GM12878 (cell line): Measurements from ENCODE around the gene WWC2. TPM values are rescaled to one million over a fixed set of nuclear protein-coding genes. Genes with fewer than 3 reads are reported as not detected.

Source experiments
- ATAC-seq: fragments of 200-7000 bp; cut with Tn5 transposase; 3 replicates; pipeline ENCODE4 v1.9.1; 2020; ENCODE audit warnings: mild to moderate bottlenecking, moderate library complexity
- BruUV-seq: library from RNA; stranded (reverse); fragments of 400-500 nt; replicated peaks from 2 replicates; lab custom pipeline; 2021; lab: Mats Ljungman, UMichigan
- CTCF ChIA-PET: fragments of 300-600 bp; sonication (Branson Sonifier 250); formaldehyde crosslinking; extraction: SDS; loops from one replicate; lab custom pipeline; 2021; ENCODE audit warnings: inconsistent platforms; lab: Yijun Ruan, JAX
- POLR2A ChIA-PET: fragments of 350-600 bp; formaldehyde crosslinking; extraction: SDS; loops from one replicate; lab custom pipeline; 2021; ENCODE audit warnings: inconsistent platforms; lab: Charles Lee
- RAD21 ChIA-PET: fragments of 300-600 bp; sonication (Branson Sonifier 250); formaldehyde crosslinking; loops from one replicate; lab custom pipeline; 2023; ENCODE audit warnings: antibody characterized with exemption; ENCODE audit not compliant: unreplicated experiment; lab: Charles Lee
- SMC1A ChIA-PET: fragments of 300-600 bp; sonication (Branson Sonifier 250); formaldehyde crosslinking; loops from one replicate; lab custom pipeline; 2023; ENCODE audit not compliant: unreplicated experiment, uncharacterized antibody; lab: Charles Lee
- DNase-seq: peaks from one replicate; pipeline ENCODE4 v3.0.0-alpha.2; 2011; ENCODE audit warnings: low read depth, low spot score
- FAIRE-seq: peaks from 3 replicates; lab custom pipeline; 2011; peaks lifted over from hg19 to GRCh38; lab: Jason Lieb, UNC
- H2AFZ ChIP-seq: 2 replicates; pipeline ENCODE4 v1.6.0; 2011; ENCODE audit warnings: low read depth, low read length, control low read depth; ENCODE audit not compliant: control insufficient read depth
- H3K27ac ChIP-seq: 2 replicates; pipeline ENCODE4 v1.5.1; 2011; ENCODE audit warnings: control low read depth; ENCODE audit not compliant: control insufficient read depth, insufficient read depth
- H3K27me3 ChIP-seq, 2 experiments: replicated peaks in 1 of 2; 2 replicates each; pipeline versions ENCODE4 v1.6.0 to v1.6.1; 2011; ENCODE audit warnings: low read length in 1 of 2; ENCODE audit not compliant: control insufficient read depth in 2 of 2, insufficient read depth in 2 of 2
- H3K36me3 ChIP-seq, 2 experiments: 2 replicates each; pipeline ENCODE4 v1.5.1; 2011; ENCODE audit warnings: low read length in 1 of 2; ENCODE audit not compliant: control insufficient read depth in 2 of 2, insufficient read depth in 2 of 2
- H3K4me1 ChIP-seq: 2 replicates; pipeline ENCODE4 v1.6.1; 2011; ENCODE audit warnings: mild to moderate bottlenecking, low read length, moderate library complexity, mixed read lengths; ENCODE audit not compliant: control insufficient read depth, insufficient read depth
- H3K4me2 ChIP-seq: 2 replicates; pipeline ENCODE4 v1.6.0; 2011; ENCODE audit warnings: control low read depth; ENCODE audit not compliant: control insufficient read depth, insufficient read depth
- H3K4me3 ChIP-seq: fragments of 200-600 bp; sonication (generic); 2 replicates; pipeline ENCODE4 v1.5.1; 2016
- H3K79me2 ChIP-seq: 2 replicates; pipeline ENCODE4 v1.6.0; 2011; ENCODE audit warnings: low read length; ENCODE audit not compliant: control insufficient read depth, insufficient read depth
- H3K9ac ChIP-seq: 2 replicates; pipeline ENCODE4 v1.8.0; 2011; ENCODE audit warnings: low read length, control low read depth, mixed read lengths; ENCODE audit not compliant: control insufficient read depth, insufficient read depth
- H3K9me3 ChIP-seq: replicated peaks from 3 replicates; pipeline ENCODE4 v1.5.1; 2011; ENCODE audit warnings: mild to moderate bottlenecking, low read length; ENCODE audit not compliant: control insufficient read depth, insufficient read depth
- H4K20me1 ChIP-seq: 2 replicates; pipeline ENCODE4 v1.6.0; 2011; ENCODE audit not compliant: control insufficient read depth, insufficient read depth
- ATF7 ChIP-seq: fragments of 450-650 bp; IDR thresholded peaks from 2 replicates; pipeline ENCODE4 v1.6.1; 2016; ENCODE audit warnings: low read depth, mild to moderate bottlenecking
- BCL11A ChIP-seq: IDR thresholded peaks from 2 replicates; pipeline ENCODE4 v1.6.1; 2011; ENCODE audit warnings: low read depth, low read length
- CREM ChIP-seq: IDR thresholded peaks from 2 replicates; pipeline ENCODE4 v1.6.1; 2014; ENCODE audit warnings: antibody characterized with exemption, low read depth
- ETV6 ChIP-seq, 2 experiments: fragments of 450-650 bp in 1 of 2; IDR thresholded peaks in 1 of 2; conservative IDR thresholded peaks in 1 of 2; 2 replicates each; pipeline ENCODE4 v1.6.1; 2014; ENCODE audit warnings: antibody characterized with exemption in 1 of 2, borderline replicate concordance in 1 of 2, low read depth in 1 of 2, mild to moderate bottlenecking in 1 of 2, moderate library complexity in 1 of 2
- FOXK2 ChIP-seq: fragments of 450-650 bp; IDR thresholded peaks from 2 replicates; pipeline ENCODE4 v1.6.1; 2017; ENCODE audit warnings: mild to moderate bottlenecking, moderate library complexity
- GABPA ChIP-seq: IDR thresholded peaks from 2 replicates; pipeline ENCODE4 v1.6.1; 2014; ENCODE audit warnings: antibody characterized with exemption, low read depth, mild to moderate bottlenecking, inconsistent platforms
- HDAC6 ChIP-seq: fragments of 200-600 bp; sonication (generic); IDR thresholded peaks from one replicate; pipeline ENCODE4 v1.8.0; 2017; ENCODE audit warnings: antibody characterized with exemption; ENCODE audit not compliant: unreplicated experiment
- MYB ChIP-seq: fragments of 150-350 bp; IDR thresholded peaks from 2 replicates; pipeline ENCODE4 v1.6.1; 2014; ENCODE audit warnings: mild to moderate bottlenecking, low read depth, low read length, borderline replicate concordance
- PAX8 ChIP-seq: fragments of 450-650 bp; IDR thresholded peaks from 2 replicates; pipeline ENCODE4 v1.6.1; 2017; ENCODE audit warnings: mild to moderate bottlenecking, moderate library complexity
- POU2F2 ChIP-seq: IDR thresholded peaks from 3 replicates; pipeline ENCODE4 v1.6.1; 2011; ENCODE audit warnings: low read depth, mild to moderate bottlenecking, low read length, borderline replicate concordance
- SMAD5 ChIP-seq: IDR thresholded peaks from 2 replicates; pipeline ENCODE4 v1.6.1; 2016; ENCODE audit warnings: antibody characterized with exemption, low read depth
- SMC3 ChIP-seq: IDR thresholded peaks from 2 replicates; pipeline ENCODE4 v1.6.1; 2011; ENCODE audit warnings: low read length, improper control_type of control experiment, borderline replicate concordance
- SP1 ChIP-seq: IDR thresholded peaks from one replicate; pipeline ENCODE4 v1.6.1; 2011; ENCODE audit warnings: low read depth, low read length
- SREBF1 ChIP-seq: IDR thresholded peaks from 2 replicates; pipeline ENCODE4 v1.6.1; 2012; ENCODE audit warnings: mild to moderate bottlenecking, low read length
- STAT3 ChIP-seq: IDR thresholded peaks from 2 replicates; pipeline ENCODE4 v1.6.1; 2011; ENCODE audit warnings: low read depth, low read length, improper control_type of control experiment
- TAF1 ChIP-seq: IDR thresholded peaks from 2 replicates; pipeline ENCODE4 v1.6.1; 2011; ENCODE audit warnings: mild to moderate bottlenecking, low read depth, low read length, borderline replicate concordance
- TBL1XR1 ChIP-seq: IDR thresholded peaks from 2 replicates; pipeline ENCODE4 v1.6.1; 2012; ENCODE audit warnings: low read depth, low read length, improper control_type of control experiment
- WRNIP1 ChIP-seq: IDR thresholded peaks from 2 replicates; pipeline ENCODE4 v1.6.1; 2011; ENCODE audit warnings: low read depth, low read length, improper control_type of control experiment, borderline replicate concordance
- ZBED1 ChIP-seq: IDR thresholded peaks from 2 replicates; pipeline ENCODE4 v1.6.1; 2016; ENCODE audit warnings: borderline replicate concordance
- WGBS: methylation state at CpG from one replicate; pipeline ENCODE4 v1.1.6; 2016; ENCODE audit warnings: low lambda C conversion rate; ENCODE audit not compliant: insufficient replicate concordance, insufficient coverage; ENCODE audit errors: missing lambda C conversion rate; 5-methylcytosine and 5-hydroxymethylcytosine counted together
- in situ Hi-C: fragments of 300-500 bp; cut with MboI; formaldehyde crosslinking; loops from 9 replicates; pipeline ENCODE4 v1.14.3; 2018; ENCODE audit warnings: mixed read lengths
- intact Hi-C: fragments of 100-400 bp; cut with micrococcal nuclease; formaldehyde crosslinking; loops from one replicate; pipeline ENCODE4 v1.14.2; 2022; ENCODE audit not compliant: unreplicated experiment
- polyA plus RNA-seq, 11 experiments: library from polyadenylated mRNA; depleted of rRNA in 4 of 11; unstranded in 6 of 11; stranded (reverse) in 5 of 11; fragments of >200 nt; fragmentation: Nextera tagmentation in 4 of 11; fragmentation: Illumina TruSeq in 1 of 11; extraction: Ambion mirVana in 4 of 11; extraction: Trizol in 1 of 11; gene quantifications; 1 replicate in 1 of 11; 2 replicates in 10 of 11; pipeline versions ENCODE4 v1.2.1 to v1.2.3, GENCODE V29; 2011 to 2016; ENCODE audit warnings: inconsistent platforms in 2 of 11, missing spikeins in 2 of 11, low read depth in 1 of 11
- total RNA-seq, 4 experiments: library from RNA; depleted of rRNA in 3 of 4; stranded (reverse); fragments of >200 nt in 3 of 4; fragmentation: Illumina TruSeq in 1 of 4; extraction: Trizol in 1 of 4; gene quantifications; 2 replicates each; pipeline versions ENCODE4 v1.2.1 to v1.2.3, GENCODE V29; 2013 to 2021
- TF ChIP-seq, protein P1 (sequence below): IDR thresholded peaks from 2 replicates; pipeline ENCODE4 v1.6.1; 2012; ENCODE audit warnings: low read length, inconsistent platforms
- TF ChIP-seq, protein P2 (sequence below): fragments of 450-650 bp; IDR thresholded peaks from 2 replicates; pipeline ENCODE4 v1.6.1; 2017; ENCODE audit warnings: antibody characterized with exemption, mild to moderate bottlenecking, moderate library complexity

Gene WWC2
- total and polyA plus RNA-seq, 10 of the 15 experiments (the other 5 are each of a cell fraction or from before 2014, with no cell fraction given) = 0.02 to 0.72 (median 0.06) TPM; not detected in 3

DNA sequence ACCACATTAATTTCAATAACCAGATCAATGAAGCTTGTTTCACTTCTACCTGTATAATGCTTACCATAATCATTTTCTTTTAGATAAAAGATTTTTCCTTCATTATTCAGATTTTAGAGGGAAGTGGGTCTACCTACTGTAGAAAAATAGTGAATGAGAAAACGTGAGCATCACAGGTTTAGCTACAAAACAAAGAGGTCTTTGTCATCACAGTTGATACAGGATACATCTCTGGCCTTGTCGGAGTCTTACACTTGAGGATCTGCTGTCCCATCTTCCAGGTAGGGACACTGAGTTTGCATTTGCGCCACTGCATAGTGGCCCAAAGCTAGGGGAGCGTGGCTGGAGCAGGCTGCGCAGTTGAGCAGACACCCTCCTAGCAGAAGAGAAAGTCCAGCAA is 222.5 kb downstream of the WWC2 start (continued):
- TF ChIP-seq, protein P1, sequence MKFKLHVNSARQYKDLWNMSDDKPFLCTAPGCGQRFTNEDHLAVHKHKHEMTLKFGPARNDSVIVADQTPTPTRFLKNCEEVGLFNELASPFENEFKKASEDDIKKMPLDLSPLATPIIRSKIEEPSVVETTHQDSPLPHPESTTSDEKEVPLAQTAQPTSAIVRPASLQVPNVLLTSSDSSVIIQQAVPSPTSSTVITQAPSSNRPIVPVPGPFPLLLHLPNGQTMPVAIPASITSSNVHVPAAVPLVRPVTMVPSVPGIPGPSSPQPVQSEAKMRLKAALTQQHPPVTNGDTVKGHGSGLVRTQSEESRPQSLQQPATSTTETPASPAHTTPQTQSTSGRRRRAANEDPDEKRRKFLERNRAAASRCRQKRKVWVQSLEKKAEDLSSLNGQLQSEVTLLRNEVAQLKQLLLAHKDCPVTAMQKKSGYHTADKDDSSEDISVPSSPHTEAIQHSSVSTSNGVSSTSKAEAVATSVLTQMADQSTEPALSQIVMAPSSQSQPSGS = no peak
- TF ChIP-seq ZBED1 = no peak
- TF ChIP-seq, protein P2, sequence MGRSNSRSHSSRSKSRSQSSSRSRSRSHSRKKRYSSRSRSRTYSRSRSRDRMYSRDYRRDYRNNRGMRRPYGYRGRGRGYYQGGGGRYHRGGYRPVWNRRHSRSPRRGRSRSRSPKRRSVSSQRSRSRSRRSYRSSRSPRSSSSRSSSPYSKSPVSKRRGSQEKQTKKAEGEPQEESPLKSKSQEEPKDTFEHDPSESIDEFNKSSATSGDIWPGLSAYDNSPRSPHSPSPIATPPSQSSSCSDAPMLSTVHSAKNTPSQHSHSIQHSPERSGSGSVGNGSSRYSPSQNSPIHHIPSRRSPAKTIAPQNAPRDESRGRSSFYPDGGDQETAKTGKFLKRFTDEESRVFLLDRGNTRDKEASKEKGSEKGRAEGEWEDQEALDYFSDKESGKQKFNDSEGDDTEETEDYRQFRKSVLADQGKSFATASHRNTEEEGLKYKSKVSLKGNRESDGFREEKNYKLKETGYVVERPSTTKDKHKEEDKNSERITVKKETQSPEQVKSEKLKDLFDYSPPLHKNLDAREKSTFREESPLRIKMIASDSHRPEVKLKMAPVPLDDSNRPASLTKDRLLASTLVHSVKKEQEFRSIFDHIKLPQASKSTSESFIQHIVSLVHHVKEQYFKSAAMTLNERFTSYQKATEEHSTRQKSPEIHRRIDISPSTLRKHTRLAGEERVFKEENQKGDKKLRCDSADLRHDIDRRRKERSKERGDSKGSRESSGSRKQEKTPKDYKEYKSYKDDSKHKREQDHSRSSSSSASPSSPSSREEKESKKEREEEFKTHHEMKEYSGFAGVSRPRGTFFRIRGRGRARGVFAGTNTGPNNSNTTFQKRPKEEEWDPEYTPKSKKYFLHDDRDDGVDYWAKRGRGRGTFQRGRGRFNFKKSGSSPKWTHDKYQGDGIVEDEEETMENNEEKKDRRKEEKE = no peak

DNA sequence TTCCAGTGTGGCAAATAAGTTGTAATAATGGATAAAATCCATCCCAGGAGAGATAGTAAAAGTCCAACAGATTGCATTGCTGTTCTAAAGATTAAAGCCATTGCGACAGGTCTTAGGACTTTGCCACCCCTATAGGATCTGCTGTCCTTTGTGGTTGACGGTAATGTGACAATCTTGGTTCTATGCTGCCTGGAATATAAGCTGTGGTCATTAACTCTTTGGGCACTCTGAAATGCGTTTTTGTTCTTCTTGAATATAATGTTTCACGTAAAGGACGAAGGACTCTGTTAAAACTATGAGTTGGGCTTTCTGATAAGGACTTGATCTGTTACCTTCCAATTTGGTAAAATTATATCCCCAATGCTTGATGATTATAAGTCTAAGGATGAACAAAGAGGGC is 223.3 kb downstream of the WWC2 start, which contains the start of gene CLDN24:
CLDN24 (minus strand) TSS at position 101 of the 400 bp plus-strand sequence; CDS start at position 101, 0 bp downstream.
- Histone ChIP-seq H3K4me2 (no peak within 1 kb of the TSS), H3K36me3 (no peaks in the 10 kb centered on the region), H3K9me3 (no peaks in the 10 kb centered on the region; the same call in 2 of the 3 replicates), H3K9ac (no peak within 1 kb of the TSS), H2AFZ (no peak within 1 kb of the TSS), H3K4me1 (no peaks in the 10 kb centered on the region), H4K20me1 (no peaks in the 10 kb centered on the region), H3K27ac (no peak within 1 kb of the TSS), H3K79me2 (no peaks in the 10 kb centered on the region), H3K27me3 (no peaks in the 10 kb centered on the region; a peak in 1 of 4 replicates), H3K4me3 (no peak within 1 kb of the TSS)
- intact Hi-C loops = no loop called here
- DNase-seq (no peak), ATAC-seq (no peak), FAIRE-seq (no peak)
- in situ Hi-C loops = no loop called here
- POLR2A ChIA-PET = no interaction called here
- CTCF ChIA-PET = no interaction called here
- WGBS = 48% methylated on average over 5 of the region's 5 CpGs
- TF ChIP-seq SP1 = no peak
- TF ChIP-seq MYB = no peak
- no peak for TF ChIP-seq STAT3
- TF ChIP-seq PAX8 = no peak
- TF ChIP-seq WRNIP1 = no peak
- no peak for TF ChIP-seq SREBF1
- TF ChIP-seq CREM = no peak
- no peak for TF ChIP-seq ATF7
- TF ChIP-seq TAF1 = no peak
- TF ChIP-seq ETV6 (conservative IDR thresholded peaks at IDR 0.05 in 1 of 2, IDR thresholded peaks at IDR 0.05 in 1 of 2; ENCODE audit: borderline replicate concordance in 1 of 2, low read depth in 1 of 2) = no peak
- no peak for TF ChIP-seq FOXK2
- no peak for TF ChIP-seq BCL11A
- TF ChIP-seq SMAD5 = no peak
- no peak for TF ChIP-seq HDAC6
- no peak for TF ChIP-seq POU2F2
- TF ChIP-seq SMC3 = no peak
- TF ChIP-seq GABPA = no peak
- no peak for TF ChIP-seq TBL1XR1
- RAD21 ChIA-PET = no interaction called here
- no TSS peak for BruUV-seq
- SMC1A ChIA-PET = no interaction called here
